ENCODE data around the gene GNA12.

DNA sequence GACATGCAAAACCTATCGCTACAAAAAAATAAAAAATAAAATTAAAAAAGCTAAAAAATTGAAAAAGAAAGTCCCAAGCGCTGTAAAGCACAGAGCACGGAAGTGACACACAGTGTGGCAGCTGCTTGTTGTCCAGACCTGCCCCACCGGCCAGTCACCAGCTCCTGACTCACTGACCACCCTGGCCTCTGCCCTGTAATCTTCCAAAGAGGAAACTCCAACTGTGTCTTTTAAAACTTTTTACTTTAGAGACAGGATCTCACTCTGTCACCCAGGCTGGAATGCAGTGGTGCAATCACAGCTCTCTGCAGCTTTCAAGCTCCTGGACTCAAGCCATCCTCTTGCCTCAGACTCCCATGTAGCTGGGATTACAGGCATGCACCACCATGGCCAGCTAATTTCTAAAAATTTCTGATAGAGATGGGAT is 23.6 kb downstream of the GNA12 start:
- TF ChIP-seq CTCF (IDR thresholded peaks at IDR 0.05; ENCODE audit: borderline replicate concordance, extremely low read depth, low read length, poor library complexity, severe bottlenecking) = no peak
- no peak for TF ChIP-seq EZH2 (IDR thresholded peaks at IDR 0.05; ENCODE audit: borderline replicate concordance, low read depth, low read length, severe bottlenecking)

All from DND-41 (cell line).